H9 (cell line): ENCODE results near the gene TIMM17A. TPM values are rescaled to one million over a fixed set of nuclear protein-coding genes. Genes with fewer than 3 reads are reported as not detected.

Experiments used
- DNase-seq: peaks from one replicate; pipeline ENCODE4 v3.0.0-alpha.2; 2017
- H2AFZ ChIP-seq: one replicate; pipeline ENCODE4 v1.6.1; 2013; ENCODE audit warnings: mild to moderate bottlenecking, low read length, control low read depth, moderate library complexity
- H2AK5ac ChIP-seq: 2 replicates; pipeline ENCODE4 v1.6.1; 2013; ENCODE audit warnings: low read length, control low read depth, mixed read lengths; ENCODE audit not compliant: insufficient read length
- H2BK120ac ChIP-seq: one replicate; pipeline ENCODE4 v1.6.1; 2013; ENCODE audit warnings: low read depth, mild to moderate bottlenecking, low read length, control low read depth, inconsistent platforms; ENCODE audit not compliant: poor library complexity, severe bottlenecking
- H2BK12ac ChIP-seq: 2 replicates; pipeline ENCODE4 v1.6.1; 2013; ENCODE audit warnings: low read length, control low read depth, mixed read lengths, low read depth; ENCODE audit not compliant: insufficient read length
- H2BK15ac ChIP-seq: 2 replicates; pipeline ENCODE4 v1.6.1; 2013; ENCODE audit warnings: low read depth, low read length, control low read depth
- H2BK20ac ChIP-seq: one replicate; pipeline ENCODE4 v1.6.1; 2013; ENCODE audit warnings: low read depth, mild to moderate bottlenecking, low read length, control low read depth, inconsistent platforms; ENCODE audit not compliant: poor library complexity, severe bottlenecking
- H2BK5ac ChIP-seq: 2 replicates; pipeline ENCODE4 v1.6.1; 2013; ENCODE audit warnings: low read length, control low read depth, mixed read lengths; ENCODE audit not compliant: insufficient read length
- H3K14ac ChIP-seq: 2 replicates; pipeline ENCODE4 v1.6.1; 2013; ENCODE audit warnings: low read length, control low read depth; ENCODE audit not compliant: insufficient read depth
- H3K18ac ChIP-seq: 2 replicates; pipeline ENCODE4 v1.6.1; 2013; ENCODE audit warnings: low read depth, mild to moderate bottlenecking, mixed read lengths, low read length, control low read depth; ENCODE audit not compliant: insufficient read length
- H3K23ac ChIP-seq: 2 replicates; pipeline ENCODE4 v1.6.1; 2013; ENCODE audit warnings: low read length, control low read depth, mixed read lengths, low read depth; ENCODE audit not compliant: insufficient read length
- H3K23me2 ChIP-seq: 2 replicates; pipeline ENCODE4 v1.6.1; 2013; ENCODE audit warnings: low read depth, mild to moderate bottlenecking, mixed read lengths, low read length, control low read depth; ENCODE audit not compliant: insufficient read length, poor library complexity, severe bottlenecking
- H3K27ac ChIP-seq: 2 replicates; pipeline ENCODE4 v1.5.1; 2013; ENCODE audit warnings: low read length, control low read depth, mixed read lengths, low read depth; ENCODE audit not compliant: insufficient read length
- H3K27me3 ChIP-seq: 2 replicates; pipeline ENCODE4 v1.6.1; 2013; ENCODE audit warnings: low read length, control low read depth, inconsistent platforms; ENCODE audit not compliant: insufficient read depth
- H3K4ac ChIP-seq: 2 replicates; pipeline ENCODE4 v1.6.1; 2013; ENCODE audit warnings: low read depth, mild to moderate bottlenecking, control low read depth, inconsistent platforms, low read length, moderate library complexity
- H3K4me1 ChIP-seq: 2 replicates; pipeline ENCODE4 v1.6.1; 2013; ENCODE audit warnings: low read length, control low read depth, inconsistent platforms; ENCODE audit not compliant: insufficient read depth
- H3K4me2 ChIP-seq: 2 replicates; pipeline ENCODE4 v1.6.1; 2013; ENCODE audit warnings: low read length, control low read depth, mixed read lengths; ENCODE audit not compliant: insufficient read length, insufficient read depth
- H3K56ac ChIP-seq: 2 replicates; pipeline ENCODE4 v1.6.1; 2013; ENCODE audit warnings: low read depth, mild to moderate bottlenecking, mixed read lengths, low read length, control low read depth; ENCODE audit not compliant: insufficient read length
- H3K79me1 ChIP-seq: 2 replicates; pipeline ENCODE4 v1.6.1; 2013; ENCODE audit warnings: low read depth, mild to moderate bottlenecking, moderate library complexity, low read length, control low read depth, inconsistent platforms; ENCODE audit not compliant: insufficient read depth, poor library complexity, severe bottlenecking
- H3K79me2 ChIP-seq: 2 replicates; pipeline ENCODE4 v1.6.1; 2013; ENCODE audit warnings: low read length, control low read depth, inconsistent platforms; ENCODE audit not compliant: insufficient read depth
- H3K9ac ChIP-seq: 2 replicates; pipeline ENCODE4 v1.6.1; 2013; ENCODE audit warnings: low read length, control low read depth, mixed read lengths; ENCODE audit not compliant: insufficient read length; ENCODE audit errors: extremely low read depth
- H3K9me3 ChIP-seq: one replicate; pipeline ENCODE4 v1.6.1; 2013; ENCODE audit warnings: low read depth, low read length, inconsistent platforms; ENCODE audit not compliant: control insufficient read depth
- H3T11ph ChIP-seq: one replicate; pipeline ENCODE4 v1.6.1; 2013; ENCODE audit warnings: mild to moderate bottlenecking, low read length, control low read depth, inconsistent platforms
- H4K20me1 ChIP-seq: one replicate; pipeline ENCODE4 v1.6.1; 2013; ENCODE audit not compliant: control insufficient read depth, insufficient read length, insufficient read depth
- H4K5ac ChIP-seq: 2 replicates; pipeline ENCODE4 v1.6.1; 2013; ENCODE audit warnings: low read depth, mild to moderate bottlenecking, mixed read lengths, low read length, control low read depth; ENCODE audit not compliant: insufficient read length
- H4K8ac ChIP-seq: replicated peaks from 2 replicates; pipeline ENCODE4 v1.6.1; 2013; ENCODE audit warnings: low read length, control low read depth, mixed read lengths, low read depth; ENCODE audit not compliant: insufficient read length
- H4K91ac ChIP-seq: 2 replicates; pipeline ENCODE4 v1.6.1; 2013; ENCODE audit warnings: low read depth, mild to moderate bottlenecking, moderate library complexity, mixed read lengths, low read length, control low read depth; ENCODE audit not compliant: insufficient read length
- H3K27ac Mint-ChIP-seq, 3 experiments: 2 replicates in 2 of 3; 3 replicates in 1 of 3; pipeline ENCODE4 v1.8.0; 2020 to 2021; ENCODE audit warnings: mixed read lengths in 3 of 3, mild to moderate bottlenecking in 1 of 3, moderate library complexity in 1 of 3
- H3K27me3 Mint-ChIP-seq: 2 replicates; pipeline ENCODE4 v1.8.0; 2021; ENCODE audit warnings: low read depth, mild to moderate bottlenecking, moderate library complexity, mixed read lengths
- H3K36me3 Mint-ChIP-seq, 3 experiments: 2 replicates in 2 of 3; 3 replicates in 1 of 3; pipeline ENCODE4 v1.8.0; 2020 to 2021; ENCODE audit warnings: low read depth in 3 of 3, mixed read lengths in 3 of 3; ENCODE audit not compliant: insufficient read depth in 1 of 3
- H3K4me1 Mint-ChIP-seq, 2 experiments: 2 replicates each; pipeline ENCODE4 v1.8.0; 2020; ENCODE audit warnings: mixed read lengths in 2 of 2
- H3K4me3 Mint-ChIP-seq, 2 experiments: 2 replicates in 1 of 2; 3 replicates in 1 of 2; pipeline ENCODE4 v1.8.0; 2020 to 2021; ENCODE audit warnings: mild to moderate bottlenecking in 2 of 2, mixed read lengths in 2 of 2, moderate library complexity in 1 of 2
- H3K9me3 Mint-ChIP-seq, 2 experiments: 2 replicates in 1 of 2; 3 replicates in 1 of 2; pipeline ENCODE4 v1.8.0; 2020; ENCODE audit warnings: mild to moderate bottlenecking in 2 of 2, mixed read lengths in 2 of 2, moderate library complexity in 1 of 2
- WGBS: extraction: QIAGEN DNeasy Blood & Tissue Kit; methylation state at CpG from one replicate; pipeline ENCODE4 v1.1.7; 2013; ENCODE audit warnings: missing lambda C conversion rate, low lambda C conversion rate, mixed read lengths; ENCODE audit not compliant: insufficient read length; ENCODE audit errors: extremely low coverage; 5-methylcytosine and 5-hydroxymethylcytosine counted together
- total RNA-seq: library from RNA; stranded (reverse); gene quantifications from 2 replicates; pipeline ENCODE4 v1.2.1, GENCODE V29; 2021
- TF ChIP-seq, protein P1 (sequence below): fragments of 200-600 bp; sonication (generic); conservative IDR thresholded peaks from 3 replicates; pipeline ENCODE4 v1.8.0; 2021; ENCODE audit warnings: antibody characterized with exemption, mild to moderate bottlenecking

Gene TIMM17A
- total RNA-seq, 1 experiment from 2014 or later: 60.9 TPM

DNA sequence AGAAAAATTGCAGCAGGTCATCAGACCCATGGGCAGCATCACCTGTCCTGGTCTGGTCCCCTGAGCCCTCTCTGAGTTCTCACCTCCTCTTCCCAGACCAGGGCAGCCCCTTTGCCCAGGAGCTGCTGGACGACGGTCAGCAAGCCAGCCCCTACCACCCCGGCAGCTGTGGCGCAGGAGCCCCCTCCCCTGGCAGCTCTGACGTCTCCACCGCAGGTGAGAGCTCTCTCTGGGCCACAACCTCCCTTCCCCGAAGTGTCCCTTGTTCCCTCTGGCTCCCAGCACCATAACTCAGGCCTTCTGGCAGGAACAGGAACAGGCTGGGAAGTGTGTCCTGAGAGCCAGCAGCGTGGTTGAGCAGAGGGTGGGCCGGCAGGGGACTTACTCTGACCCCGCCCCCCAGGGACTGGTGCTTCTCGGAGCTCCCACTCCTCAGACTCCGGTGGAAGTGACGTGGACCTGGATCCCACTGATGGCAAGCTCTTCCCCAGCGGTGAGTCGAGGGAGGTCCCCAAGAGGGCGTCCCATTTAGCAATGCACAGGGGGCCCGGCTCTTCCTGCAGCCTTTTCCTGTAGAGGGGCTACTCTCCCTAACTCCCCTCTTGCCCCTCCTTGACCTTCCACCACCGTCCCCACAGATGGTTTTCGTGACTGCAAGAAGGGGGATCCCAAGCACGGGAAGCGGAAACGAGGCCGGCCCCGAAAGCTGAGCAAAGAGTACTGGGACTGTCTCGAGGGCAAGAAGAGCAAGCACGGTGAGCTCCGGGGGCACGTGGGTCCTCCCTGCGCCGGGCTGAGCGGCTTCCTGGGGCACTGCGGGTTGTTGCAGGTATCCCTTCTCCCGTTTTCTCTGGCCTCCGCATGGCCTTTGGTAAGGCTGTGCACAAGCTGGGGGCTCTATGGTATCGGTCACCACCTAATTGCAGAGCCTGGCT lies 57.5 kb downstream of the TIMM17A start:
- Histone ChIP-seq H3K18ac (no peak overlapping the region), H2BK12ac (no peak overlapping the region), H3K79me1 (no peaks in the 10 kb centered on the region), H3K23me2 (peaks cover 12% of the 10 kb centered on the region), H4K91ac (no peak overlapping the region), H3K4ac (no peak overlapping the region), H3K14ac (no peak overlapping the region), H2BK5ac (no peak overlapping the region), H2AK5ac (no peak overlapping the region), H3T11ph (no peak overlapping the region), H2BK15ac (no peak overlapping the region), H3K9ac (no peak overlapping the region), H3K56ac (no peak overlapping the region), H3K27me3 (no peaks in the 10 kb centered on the region), H4K5ac (no peak overlapping the region), H3K79me2 (no peaks in the 10 kb centered on the region), H3K23ac (no peak overlapping the region), H4K8ac (no peak overlapping the region), H3K4me2 (no peak overlapping the region), H3K4me1 (peaks cover 10% of the 10 kb centered on the region), H3K9me3 (no peaks in the 10 kb centered on the region), H4K20me1 (no peaks in the 10 kb centered on the region), H3K27ac (no peak overlapping the region), H2BK120ac (no peak overlapping the region), H2AFZ (no peak overlapping the region), H2BK20ac (no peak overlapping the region)
- H3K4me3 Mint-ChIP-seq: no peak overlapping the region
- no peaks in the 10 kb centered on the region for H3K9me3 Mint-ChIP-seq
- H3K27me3 Mint-ChIP-seq: no peaks in the 10 kb centered on the region
- peaks cover 0 to 45% (median 27%) of the 10 kb centered on the region in 3 experiments; a peak in 4 of 7 replicates for H3K36me3 Mint-ChIP-seq
- WGBS: no CpG with 5 or more reads among the region's 35 CpGs
- H3K4me1 Mint-ChIP-seq: peaks cover 27 to 42% of the 10 kb centered on the region in 2 experiments
- TF ChIP-seq, protein P1, sequence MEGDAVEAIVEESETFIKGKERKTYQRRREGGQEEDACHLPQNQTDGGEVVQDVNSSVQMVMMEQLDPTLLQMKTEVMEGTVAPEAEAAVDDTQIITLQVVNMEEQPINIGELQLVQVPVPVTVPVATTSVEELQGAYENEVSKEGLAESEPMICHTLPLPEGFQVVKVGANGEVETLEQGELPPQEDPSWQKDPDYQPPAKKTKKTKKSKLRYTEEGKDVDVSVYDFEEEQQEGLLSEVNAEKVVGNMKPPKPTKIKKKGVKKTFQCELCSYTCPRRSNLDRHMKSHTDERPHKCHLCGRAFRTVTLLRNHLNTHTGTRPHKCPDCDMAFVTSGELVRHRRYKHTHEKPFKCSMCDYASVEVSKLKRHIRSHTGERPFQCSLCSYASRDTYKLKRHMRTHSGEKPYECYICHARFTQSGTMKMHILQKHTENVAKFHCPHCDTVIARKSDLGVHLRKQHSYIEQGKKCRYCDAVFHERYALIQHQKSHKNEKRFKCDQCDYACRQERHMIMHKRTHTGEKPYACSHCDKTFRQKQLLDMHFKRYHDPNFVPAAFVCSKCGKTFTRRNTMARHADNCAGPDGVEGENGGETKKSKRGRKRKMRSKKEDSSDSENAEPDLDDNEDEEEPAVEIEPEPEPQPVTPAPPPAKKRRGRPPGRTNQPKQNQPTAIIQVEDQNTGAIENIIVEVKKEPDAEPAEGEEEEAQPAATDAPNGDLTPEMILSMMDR: no peak
- DNase-seq: no peak
- H3K27ac Mint-ChIP-seq: no peak overlapping the region
